ENCODE measurements around the gene THAP8.
A peak's percentile ranks its signal among the peaks of the same experiment; 100 is the strongest.

The THAP8 gene

GRCh38 chr19:36030264-36031148 is 23.6 kb downstream of the THAP8 start:
- FAIRE-seq (no peak), DNase-seq (ENCODE audit: low spot score) (peak; percentile 5)

GRCh38 chr19:36028313-36029041 is 25.6 kb downstream of the THAP8 start:
- FAIRE-seq = no peak
- no peak for DNase-seq (ENCODE audit: low spot score)

GRCh38 chr19:36027696-36028095 is 26.4 kb downstream of the THAP8 start:
- DNase-seq (ENCODE audit: low spot score) = no peak
- FAIRE-seq = no peak

- DNase-seq (ENCODE audit: low spot score) (no peak), FAIRE-seq (no peak)
Observed at GRCh38 chr19:36026091-36026876, 27.8 kb downstream of the THAP8 start.

- no peak for DNase-seq (ENCODE audit: low spot score)
- no peak for FAIRE-seq
Observed at GRCh38 chr19:36025541-36025940, 28.5 kb downstream of the THAP8 start.

- DNase-seq (ENCODE audit: low spot score) (no peak), FAIRE-seq (no peak)
Observed at GRCh38 chr19:36023432-36023831, 30.7 kb downstream of the THAP8 start.

GRCh38 chr19:36019061-36019670 is 34.9 kb downstream of the THAP8 start:
- no peak for FAIRE-seq
- no peak for DNase-seq (ENCODE audit: low spot score)

- peak; percentile 96 for FAIRE-seq
- peak; percentile 92 for DNase-seq (ENCODE audit: low spot score)
Observed at GRCh38 chr19:36014012-36014924, 39.8 kb downstream of the THAP8 start, which contains the start of gene ALKBH6. TSS of gene ALKBH6 (minus strand) at chr19:36014213. CDS start at chr19:36013397, 816 bp downstream.

- FAIRE-seq (no peak), DNase-seq (ENCODE audit: low spot score) (no peak)
Observed at GRCh38 chr19:36013280-36014011, 40.6 kb downstream of the THAP8 start.

GRCh38 chr19:36010402-36010801 is 43.7 kb downstream of the THAP8 start:
- DNase-seq (ENCODE audit: low spot score) (no peak), FAIRE-seq (no peak)

- FAIRE-seq = no peak
- DNase-seq (ENCODE audit: low spot score) = no peak
Observed at GRCh38 chr19:36009633-36010379, 44.3 kb downstream of the THAP8 start.

GRCh38 chr19:36009220-36009619 is 44.9 kb downstream of the THAP8 start:
- FAIRE-seq = no peak
- no peak for DNase-seq (ENCODE audit: low spot score)

- DNase-seq (ENCODE audit: low spot score) = no peak
- no peak for FAIRE-seq
Observed at GRCh38 chr19:36008336-36008978, 45.6 kb downstream of the THAP8 start, which contains the start of gene SYNE4. TSS of gene SYNE4 (minus strand) at chr19:36008813. CDS start at chr19:36008681, 132 bp downstream.

GRCh38 chr19:36006955-36007354 is 47.1 kb downstream of the THAP8 start:
- FAIRE-seq (no peak), DNase-seq (ENCODE audit: low spot score) (no peak)

GRCh38 chr19:36003284-36003683 is 50.8 kb downstream of the THAP8 start:
- FAIRE-seq (no peak), DNase-seq (ENCODE audit: low spot score) (no peak)

- DNase-seq (ENCODE audit: low spot score) (no peak), FAIRE-seq (no peak)
Observed at GRCh38 chr19:36001605-36002004, 52.5 kb downstream of the THAP8 start.

- no peak for DNase-seq (ENCODE audit: low spot score)
- no peak for FAIRE-seq
Observed at GRCh38 chr19:35996777-35997176, 57.3 kb downstream of the THAP8 start.

Data from RCC 7860 (cell line).